Ascending aorta (tissue), 2 donors: ENCODE data around the gene NUAK1. TPM values are rescaled to one million over a fixed set of nuclear protein-coding genes. Genes with fewer than 3 reads are reported as not detected.

Experiments used
- DNase-seq, 2 donors: peaks; one replicate each; pipeline ENCODE4 v3.0.0-alpha.2; 2019; ENCODE audit warnings: low spot score in 2 of 2
- H3K27ac ChIP-seq, 2 donors: fragments of 200-600 bp; sonication (generic); one replicate each; pipeline ENCODE4 v1.5.1; 2016 to 2017; ENCODE audit warnings: mild to moderate bottlenecking in 1 of 2
- H3K27me3 ChIP-seq: fragments of 200-600 bp; sonication (generic); one replicate; pipeline ENCODE4 v1.5.1; 2017
- H3K36me3 ChIP-seq, 2 donors: fragments of 200-600 bp; sonication (generic); one replicate each; pipeline ENCODE4 v1.5.1; 2016
- H3K4me1 ChIP-seq, 2 donors: fragments of 200-600 bp; sonication (generic); one replicate each; pipeline ENCODE4 v1.5.1; 2016 to 2017; ENCODE audit warnings: mild to moderate bottlenecking in 1 of 2
- H3K4me3 ChIP-seq, 2 donors: fragments of 200-600 bp; sonication (generic); one replicate each; pipeline ENCODE4 v1.5.1; 2016 to 2017; ENCODE audit warnings: mild to moderate bottlenecking in 1 of 2
- H3K9me3 ChIP-seq, 2 donors: fragments of 200-600 bp; sonication (generic); one replicate each; pipeline ENCODE4 v1.5.1; 2016
- intact Hi-C: fragments of 100-400 bp; cut with DNase I; formaldehyde crosslinking; loops from one replicate; pipeline ENCODE4 v1.15.1; 2023
- total RNA-seq: library from RNA; depleted of rRNA; stranded (reverse); fragments of >200 nt; gene quantifications from one replicate; pipeline ENCODE4 v1.1.0, GENCODE V29; 2016
- TF ChIP-seq, protein P1 (sequence below), 3 experiments: fragments of 200-600 bp in 2 of 3; fragments of 450-650 bp in 1 of 3; sonication (generic) in 2 of 3; IDR thresholded peaks; one replicate each; pipeline ENCODE4 v1.5.1; 2016 to 2019; ENCODE audit warnings: antibody characterized with exemption in 3 of 3, mild to moderate bottlenecking in 1 of 3, moderate library complexity in 1 of 3

Gene NUAK1
- total RNA-seq, 1 donor from 2014 or later: 29.7 TPM

- Histone ChIP-seq H3K27me3 (no peaks in the 10 kb centered on the region), H3K4me3 (no peak overlapping the region), H3K9me3 (no peaks in the 10 kb centered on the region), H3K27ac (no peak overlapping the region), H3K36me3 (no peaks in the 10 kb centered on the region), H3K4me1 (no peaks in the 10 kb centered on the region)
- TF ChIP-seq, protein P1, sequence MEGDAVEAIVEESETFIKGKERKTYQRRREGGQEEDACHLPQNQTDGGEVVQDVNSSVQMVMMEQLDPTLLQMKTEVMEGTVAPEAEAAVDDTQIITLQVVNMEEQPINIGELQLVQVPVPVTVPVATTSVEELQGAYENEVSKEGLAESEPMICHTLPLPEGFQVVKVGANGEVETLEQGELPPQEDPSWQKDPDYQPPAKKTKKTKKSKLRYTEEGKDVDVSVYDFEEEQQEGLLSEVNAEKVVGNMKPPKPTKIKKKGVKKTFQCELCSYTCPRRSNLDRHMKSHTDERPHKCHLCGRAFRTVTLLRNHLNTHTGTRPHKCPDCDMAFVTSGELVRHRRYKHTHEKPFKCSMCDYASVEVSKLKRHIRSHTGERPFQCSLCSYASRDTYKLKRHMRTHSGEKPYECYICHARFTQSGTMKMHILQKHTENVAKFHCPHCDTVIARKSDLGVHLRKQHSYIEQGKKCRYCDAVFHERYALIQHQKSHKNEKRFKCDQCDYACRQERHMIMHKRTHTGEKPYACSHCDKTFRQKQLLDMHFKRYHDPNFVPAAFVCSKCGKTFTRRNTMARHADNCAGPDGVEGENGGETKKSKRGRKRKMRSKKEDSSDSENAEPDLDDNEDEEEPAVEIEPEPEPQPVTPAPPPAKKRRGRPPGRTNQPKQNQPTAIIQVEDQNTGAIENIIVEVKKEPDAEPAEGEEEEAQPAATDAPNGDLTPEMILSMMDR (IDR thresholded peaks at IDR 0.05): no peak
- no peak for DNase-seq
- intact Hi-C loops: no loop called here
These were observed 42.8 kb upstream of the NUAK1 start for GRCh38 chr12:106181401-106182114.

DNA sequence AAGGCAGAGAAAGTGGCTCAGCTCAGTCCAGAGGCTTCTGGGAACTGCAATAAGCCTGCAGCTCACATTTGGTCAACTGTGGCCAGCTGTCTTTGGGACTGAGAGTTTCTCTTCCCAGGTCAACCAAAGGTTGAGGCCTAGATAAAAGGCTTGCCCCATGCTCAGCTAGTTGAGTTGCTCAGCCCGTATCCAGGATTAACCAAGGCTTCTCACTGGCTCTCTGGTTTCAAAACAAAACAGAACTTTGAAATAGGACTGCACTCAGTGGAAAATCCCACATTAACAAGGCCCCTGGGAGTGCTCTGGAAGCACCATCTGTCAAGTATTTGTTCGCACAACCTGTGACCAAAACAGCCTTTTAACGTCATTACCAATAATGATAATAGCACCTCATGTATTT, 40.3 kb upstream of the NUAK1 start:
- Histone ChIP-seq H3K9me3 (no peaks in the 10 kb centered on the region), H3K27ac (no peak overlapping the region), H3K27me3 (no peaks in the 10 kb centered on the region), H3K4me3 (no peak overlapping the region), H3K4me1 (no peaks in the 10 kb centered on the region), H3K36me3 (no peaks in the 10 kb centered on the region)
- intact Hi-C loops: no loop called here
- TF ChIP-seq, protein P1 (IDR thresholded peaks at IDR 0.05): no peak
- DNase-seq: no peak

DNA sequence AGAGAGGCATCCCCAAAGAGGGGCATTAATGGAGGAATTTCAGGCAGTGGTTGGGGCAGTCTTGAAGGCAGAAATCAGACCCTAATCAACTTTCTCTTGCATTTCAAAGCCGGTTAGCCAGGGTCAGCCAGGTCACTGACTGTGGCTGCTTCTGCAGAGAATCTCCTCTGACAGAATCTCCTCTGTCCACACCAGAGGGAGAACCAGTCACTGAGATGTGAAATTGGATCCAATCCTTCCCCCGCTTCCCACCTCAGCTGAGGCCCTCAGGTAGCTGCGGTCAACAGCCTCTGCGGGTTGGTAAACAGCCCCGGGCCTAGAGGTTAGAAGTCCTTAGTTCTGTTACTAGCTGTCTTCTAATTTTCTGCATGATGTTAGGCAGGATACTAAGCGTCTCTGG, 39.8 kb upstream of the NUAK1 start:
- Histone ChIP-seq H3K36me3 (no peaks in the 10 kb centered on the region), H3K4me3 (no peak overlapping the region), H3K9me3 (no peaks in the 10 kb centered on the region), H3K27ac (no peak overlapping the region), H3K4me1 (no peaks in the 10 kb centered on the region), H3K27me3 (no peaks in the 10 kb centered on the region)
- TF ChIP-seq, protein P1 (IDR thresholded peaks at IDR 0.05): no peak
- DNase-seq: no peak
- intact Hi-C loops: no loop called here

DNA sequence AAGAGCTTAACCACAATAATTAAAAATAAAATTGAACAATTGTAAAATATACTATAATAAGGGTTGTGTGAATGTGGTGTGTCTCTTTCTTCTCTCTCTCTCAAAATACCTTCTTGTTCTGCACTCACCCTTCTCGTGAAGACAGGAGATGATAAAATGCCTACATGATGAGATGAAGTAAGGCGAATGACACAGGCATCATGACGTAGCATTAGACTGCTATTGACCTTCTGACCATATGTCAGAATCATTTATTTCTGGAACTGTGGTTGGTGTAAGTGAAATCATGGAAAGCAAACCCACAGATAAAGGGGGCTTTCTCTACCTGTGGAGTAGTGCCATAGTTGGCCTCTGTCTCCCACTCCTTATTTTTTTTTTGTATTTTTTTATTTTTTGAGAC, 37.8 kb upstream of the NUAK1 start:
- Histone ChIP-seq H3K27me3 (no peaks in the 10 kb centered on the region), H3K9me3 (no peaks in the 10 kb centered on the region), H3K27ac (no peak overlapping the region), H3K4me1 (no peaks in the 10 kb centered on the region), H3K4me3 (no peak overlapping the region), H3K36me3 (no peaks in the 10 kb centered on the region)
- TF ChIP-seq, protein P1 (IDR thresholded peaks at IDR 0.05): no peak
- no peak for DNase-seq
- intact Hi-C loops: no loop called here

GRCh38 chr12:106174876-106175275, 36.1 kb upstream of the NUAK1 start:
- H3K36me3 ChIP-seq: no peaks in the 10 kb centered on the region
- no peaks in the 10 kb centered on the region for H3K4me1 ChIP-seq
- no peak overlapping the region for H3K4me3 ChIP-seq
- no peaks in the 10 kb centered on the region for H3K9me3 ChIP-seq
- TF ChIP-seq, protein P1 (IDR thresholded peaks at IDR 0.05): no peak
- no peak overlapping the region for H3K27ac ChIP-seq
- H3K27me3 ChIP-seq: no peaks in the 10 kb centered on the region
- intact Hi-C loops: no loop called here
- no peak for DNase-seq

DNA sequence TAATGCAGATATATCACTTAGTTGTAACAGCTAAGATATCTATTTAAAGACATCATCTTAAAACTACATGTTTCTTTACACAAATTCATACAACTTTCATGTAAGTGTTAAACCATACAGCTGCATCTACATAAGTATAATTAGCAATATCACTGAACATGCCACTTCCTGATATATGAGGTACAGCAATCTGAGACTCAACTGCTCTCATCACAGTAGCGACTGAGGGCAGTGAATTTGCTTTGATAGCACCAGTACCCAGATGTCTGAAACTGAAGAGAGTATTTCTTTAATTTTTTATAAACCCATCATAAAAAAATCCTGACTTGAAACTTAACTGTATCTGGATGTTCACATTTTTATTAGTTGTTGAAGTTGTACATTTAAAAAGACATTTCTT, 34.7 kb upstream of the NUAK1 start:
- no peaks in the 10 kb centered on the region for H3K27me3 ChIP-seq
- H3K36me3 ChIP-seq: no peaks in the 10 kb centered on the region
- intact Hi-C loops: no loop called here
- H3K4me1 ChIP-seq: no peaks in the 10 kb centered on the region
- H3K9me3 ChIP-seq: no peaks in the 10 kb centered on the region
- TF ChIP-seq, protein P1 (IDR thresholded peaks at IDR 0.05): no peak
- H3K4me3 ChIP-seq: no peak overlapping the region
- H3K27ac ChIP-seq: no peak overlapping the region
- no peak for DNase-seq
